ENCODE data around the gene ATP8A2. TPM values are rescaled to one million over a fixed set of nuclear protein-coding genes. Genes with fewer than 3 reads are reported as not detected.

Gene ATP8A2
- total RNA-seq, 4 donors from 2014 or later = 0.20 to 1.1 (median 0.59) TPM

DNA sequence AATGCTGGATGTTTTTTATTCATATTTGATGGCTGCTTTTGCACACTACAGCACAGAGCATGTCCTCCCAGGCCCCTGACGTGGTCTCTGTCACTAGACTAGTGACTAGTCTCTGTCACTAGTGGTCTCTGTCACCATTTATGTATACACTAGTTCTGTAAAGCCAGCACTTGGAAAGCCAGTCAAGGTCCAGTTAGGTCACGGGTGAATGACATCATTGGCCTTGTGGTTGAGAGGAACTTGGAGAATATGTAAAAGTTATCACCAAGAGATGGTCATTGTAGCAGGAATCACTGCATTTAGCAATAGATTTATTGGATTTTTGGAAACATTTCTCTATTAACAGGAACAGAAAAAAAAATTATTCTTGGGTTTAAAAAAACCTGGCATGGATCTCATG is 607.2 kb downstream of the ATP8A2 start:
- Histone ChIP-seq H3K9me3 (no peaks in the 10 kb centered on the region), H3K4me1 (no peaks in the 10 kb centered on the region), H3K4me3 (no peak overlapping the region), H3K27ac (no peak overlapping the region), H3K27me3 (no peaks in the 10 kb centered on the region), H3K36me3 (no peaks in the 10 kb centered on the region)
- in situ Hi-C loops (cut with MboI; ENCODE audit: low pct_ligation_motif_present in 1 of 4, low pct_unique_long_range_greater_than_20kb in 1 of 4, low sequenced_read_pairs in 3 of 4) (no loop called here), intact Hi-C loops (cut with DNase I; ENCODE audit: low total_unique reads) (no loop called here)
- TF ChIP-seq POLR2AphosphoS5 (IDR thresholded peaks at IDR 0.05) (no peak), POLR2A (IDR thresholded peaks at IDR 0.05) (no peak), EP300 (IDR thresholded peaks at IDR 0.05; ENCODE audit: low read depth) (no peak)
- TF ChIP-seq, protein P1, sequence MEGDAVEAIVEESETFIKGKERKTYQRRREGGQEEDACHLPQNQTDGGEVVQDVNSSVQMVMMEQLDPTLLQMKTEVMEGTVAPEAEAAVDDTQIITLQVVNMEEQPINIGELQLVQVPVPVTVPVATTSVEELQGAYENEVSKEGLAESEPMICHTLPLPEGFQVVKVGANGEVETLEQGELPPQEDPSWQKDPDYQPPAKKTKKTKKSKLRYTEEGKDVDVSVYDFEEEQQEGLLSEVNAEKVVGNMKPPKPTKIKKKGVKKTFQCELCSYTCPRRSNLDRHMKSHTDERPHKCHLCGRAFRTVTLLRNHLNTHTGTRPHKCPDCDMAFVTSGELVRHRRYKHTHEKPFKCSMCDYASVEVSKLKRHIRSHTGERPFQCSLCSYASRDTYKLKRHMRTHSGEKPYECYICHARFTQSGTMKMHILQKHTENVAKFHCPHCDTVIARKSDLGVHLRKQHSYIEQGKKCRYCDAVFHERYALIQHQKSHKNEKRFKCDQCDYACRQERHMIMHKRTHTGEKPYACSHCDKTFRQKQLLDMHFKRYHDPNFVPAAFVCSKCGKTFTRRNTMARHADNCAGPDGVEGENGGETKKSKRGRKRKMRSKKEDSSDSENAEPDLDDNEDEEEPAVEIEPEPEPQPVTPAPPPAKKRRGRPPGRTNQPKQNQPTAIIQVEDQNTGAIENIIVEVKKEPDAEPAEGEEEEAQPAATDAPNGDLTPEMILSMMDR (IDR thresholded peaks at IDR 0.05) = no peak
- 86% methylated on average over 2 of the region's 2 CpGs; no CpG with 5 or more reads in 1 of the 2 donors for WGBS, 2 donors (ENCODE audit: low coverage in 1 of 2)
- DNase-seq = no peak

DNA sequence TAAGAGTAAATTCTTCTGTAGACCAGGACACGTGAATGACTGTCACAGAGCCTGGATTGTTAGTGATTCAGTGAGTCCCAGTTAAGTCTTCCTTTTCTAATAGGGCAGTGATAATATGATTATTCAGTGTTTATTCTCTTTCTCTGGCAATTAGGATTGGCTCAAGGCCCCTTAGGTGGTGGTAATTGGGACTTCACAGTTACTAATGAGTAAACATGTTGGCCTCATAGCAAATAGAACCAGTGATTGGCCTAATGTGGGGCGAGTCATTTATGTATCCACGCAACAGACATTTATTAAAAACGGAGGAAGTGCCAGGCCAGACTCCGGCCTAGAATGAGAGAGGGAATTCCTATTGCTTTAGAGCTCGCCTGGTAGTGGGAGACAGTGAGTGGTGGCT is 607.6 kb downstream of the ATP8A2 start:
- 88 to 91% methylated on average over 6 of the region's 6 CpGs for WGBS, 2 donors (ENCODE audit: low coverage in 1 of 2)
- in situ Hi-C loops (cut with MboI; ENCODE audit: low pct_ligation_motif_present in 1 of 4, low pct_unique_long_range_greater_than_20kb in 1 of 4, low sequenced_read_pairs in 3 of 4) = no loop called here
- H3K27ac ChIP-seq = no peak overlapping the region
- no peak for DNase-seq
- H3K4me3 ChIP-seq = no peak overlapping the region
- H3K4me1 ChIP-seq = no peaks in the 10 kb centered on the region
- H3K27me3 ChIP-seq = no peaks in the 10 kb centered on the region
- H3K36me3 ChIP-seq = no peaks in the 10 kb centered on the region
- no peaks in the 10 kb centered on the region for H3K9me3 ChIP-seq
- intact Hi-C loops (cut with DNase I; ENCODE audit: low total_unique reads) = no loop called here
- no peak for TF ChIP-seq POLR2AphosphoS5 (IDR thresholded peaks at IDR 0.05)
- no peak for TF ChIP-seq EP300 (IDR thresholded peaks at IDR 0.05; ENCODE audit: low read depth)
- no peak for TF ChIP-seq POLR2A (IDR thresholded peaks at IDR 0.05)
- TF ChIP-seq, protein P1 (IDR thresholded peaks at IDR 0.05) = no peak

DNA sequence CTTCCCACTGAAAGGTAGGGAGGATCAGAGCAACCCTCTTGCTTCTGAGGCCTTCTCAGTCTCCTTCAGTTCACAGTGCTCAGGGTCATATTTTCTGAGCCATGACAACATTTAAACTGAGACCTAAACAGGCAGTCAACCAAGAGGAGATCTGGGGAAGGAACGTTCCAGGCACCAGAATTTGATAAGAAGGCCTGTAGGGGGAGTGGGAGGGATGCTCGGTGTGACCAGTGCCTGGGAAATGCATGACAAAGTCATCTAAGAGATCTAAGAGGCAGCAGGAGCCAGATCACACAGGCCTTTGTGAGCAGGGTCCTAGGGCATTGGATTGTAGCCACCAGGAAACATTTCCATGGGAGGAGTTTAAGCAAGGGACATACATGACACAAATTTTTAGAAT is 608.5 kb downstream of the ATP8A2 start:
- in situ Hi-C loops (cut with MboI; ENCODE audit: low pct_ligation_motif_present in 1 of 4, low pct_unique_long_range_greater_than_20kb in 1 of 4, low sequenced_read_pairs in 3 of 4) (no loop called here), intact Hi-C loops (cut with DNase I; ENCODE audit: low total_unique reads) (no loop called here)
- Histone ChIP-seq H3K27me3 (no peaks in the 10 kb centered on the region), H3K9me3 (no peaks in the 10 kb centered on the region), H3K36me3 (no peaks in the 10 kb centered on the region), H3K4me1 (no peaks in the 10 kb centered on the region), H3K4me3 (no peak overlapping the region), H3K27ac (no peak overlapping the region)
- TF ChIP-seq POLR2AphosphoS5 (IDR thresholded peaks at IDR 0.05) = no peak
- no peak for DNase-seq
- WGBS, 2 donors (ENCODE audit: low coverage in 1 of 2) = 29 to 44% methylated on average over 1 to 2 of the region's 2 CpGs

DNA sequence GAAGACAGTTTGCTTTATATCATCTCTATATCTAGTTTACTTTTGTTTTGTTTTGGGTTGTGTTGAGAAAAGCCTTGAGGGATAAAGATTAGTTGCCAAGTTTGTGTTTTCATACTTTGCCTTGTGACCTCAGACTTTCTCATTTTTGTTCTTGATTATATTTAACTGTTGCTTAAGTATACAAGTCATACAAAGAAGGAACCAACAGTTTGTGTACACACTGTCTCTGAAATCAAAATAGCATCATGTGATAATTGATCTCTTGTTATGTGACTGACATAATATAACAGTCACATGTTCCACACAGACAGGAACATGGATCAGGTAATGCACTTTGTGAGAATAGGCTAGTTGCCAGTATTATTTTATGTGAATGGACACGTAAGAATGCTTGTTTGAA is 609.3 kb downstream of the ATP8A2 start:
- H3K9me3 ChIP-seq = no peaks in the 10 kb centered on the region
- no peak for TF ChIP-seq EP300 (IDR thresholded peaks at IDR 0.05; ENCODE audit: low read depth)
- TF ChIP-seq, protein P1 (IDR thresholded peaks at IDR 0.05) = no peak
- no peak for TF ChIP-seq POLR2AphosphoS5 (IDR thresholded peaks at IDR 0.05)
- no peak for TF ChIP-seq POLR2A (IDR thresholded peaks at IDR 0.05)
- H3K36me3 ChIP-seq = no peaks in the 10 kb centered on the region
- no peak for DNase-seq
- intact Hi-C loops (cut with DNase I; ENCODE audit: low total_unique reads) (no loop called here), in situ Hi-C loops (cut with MboI; ENCODE audit: low pct_ligation_motif_present in 1 of 4, low pct_unique_long_range_greater_than_20kb in 1 of 4, low sequenced_read_pairs in 3 of 4) (no loop called here)
- H3K27me3 ChIP-seq = no peaks in the 10 kb centered on the region
- H3K4me3 ChIP-seq = no peak overlapping the region
- WGBS, 2 donors (ENCODE audit: low coverage in 1 of 2) = 45 to 50% methylated on average over 1 of the region's 1 CpG
- no peaks in the 10 kb centered on the region for H3K4me1 ChIP-seq
- H3K27ac ChIP-seq = no peak overlapping the region

DNA sequence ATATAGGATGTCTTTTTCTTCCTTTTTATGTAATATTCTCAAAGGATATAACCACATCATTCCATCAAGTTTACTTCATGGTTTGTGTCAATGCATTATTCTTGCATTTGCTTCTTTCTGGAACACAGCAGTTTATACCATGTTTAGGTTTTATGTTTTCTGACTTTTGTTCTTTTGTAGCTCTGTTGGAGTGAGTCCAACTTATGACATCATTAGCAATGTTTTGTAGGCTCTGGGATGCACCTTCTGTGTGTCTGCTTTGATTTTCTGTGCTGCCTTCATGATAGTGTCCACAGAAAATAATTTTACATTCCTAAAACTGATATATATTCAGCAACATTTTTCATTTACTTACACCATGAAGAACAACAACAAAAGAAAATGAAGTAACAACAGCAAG is 611.1 kb downstream of the ATP8A2 start:
- Histone ChIP-seq H3K9me3 (no peaks in the 10 kb centered on the region), H3K4me1 (no peaks in the 10 kb centered on the region), H3K36me3 (no peaks in the 10 kb centered on the region), H3K27me3 (no peaks in the 10 kb centered on the region), H3K4me3 (no peak overlapping the region), H3K27ac (no peak overlapping the region)
- TF ChIP-seq EP300 (IDR thresholded peaks at IDR 0.05; ENCODE audit: low read depth) = no peak
- no peak for TF ChIP-seq POLR2A (IDR thresholded peaks at IDR 0.05)
- TF ChIP-seq, protein P1 (IDR thresholded peaks at IDR 0.05) = no peak
- TF ChIP-seq POLR2AphosphoS5 (IDR thresholded peaks at IDR 0.05) = no peak
- DNase-seq = no peak
- intact Hi-C loops (cut with DNase I; ENCODE audit: low total_unique reads) (no loop called here), in situ Hi-C loops (cut with MboI; ENCODE audit: low pct_ligation_motif_present in 1 of 4, low pct_unique_long_range_greater_than_20kb in 1 of 4, low sequenced_read_pairs in 3 of 4) (no loop called here)

All from transverse colon (tissue), 4 donors.